DOHH2 (cell line): ENCODE measurements around the gene IQSEC1.

Experiments
- H3F3A ChIP-seq: fragments of 200-600 bp; sonication (generic), shearing (Covaris generic); 2 replicates; pipeline ENCODE4 v1.6.0; 2016; ENCODE audit warnings: antibody characterized with exemption, mild to moderate bottlenecking; ENCODE audit not compliant: control insufficient read depth, insufficient read depth
- H3K27ac ChIP-seq: fragments of 200-600 bp; sonication (generic); 2 replicates; pipeline ENCODE4 v1.5.1; 2014; ENCODE audit warnings: low read depth, mild to moderate bottlenecking, low read length, moderate library complexity
- H3K27me3 ChIP-seq: fragments of 200-600 bp; sonication (generic); 2 replicates; pipeline ENCODE4 v1.6.1; 2014; ENCODE audit warnings: mild to moderate bottlenecking, low read length, mixed read lengths; ENCODE audit not compliant: control insufficient read depth
- H3K36me3 ChIP-seq: fragments of 200-600 bp; sonication (generic); 2 replicates; pipeline ENCODE4 v1.6.1; 2014; ENCODE audit warnings: mild to moderate bottlenecking, low read length, moderate library complexity, mixed read lengths; ENCODE audit not compliant: control insufficient read depth
- H3K4me1 ChIP-seq: fragments of 200-600 bp; sonication (generic); 2 replicates; pipeline ENCODE4 v1.6.1; 2014; ENCODE audit warnings: mild to moderate bottlenecking, low read length, mixed read lengths; ENCODE audit not compliant: control insufficient read depth
- H3K4me2 ChIP-seq: fragments of 200-600 bp; sonication (generic); 2 replicates; pipeline ENCODE4 v1.6.0; 2014; ENCODE audit warnings: mild to moderate bottlenecking, low read length, moderate library complexity
- H3K4me3 ChIP-seq: fragments of 200-600 bp; sonication (generic); 2 replicates; pipeline ENCODE4 v1.5.1; 2014; ENCODE audit warnings: mild to moderate bottlenecking, low read length, mixed read lengths
- H3K79me2 ChIP-seq: fragments of 200-600 bp; sonication (generic); 2 replicates; pipeline ENCODE4 v1.6.1; 2014; ENCODE audit warnings: mild to moderate bottlenecking, low read length, mixed read lengths; ENCODE audit not compliant: control insufficient read depth
- H3K9me2 ChIP-seq: fragments of 200-600 bp; sonication (generic); replicated peaks from 2 replicates; pipeline ENCODE4 v1.6.1; 2014; ENCODE audit warnings: mild to moderate bottlenecking, low read length, mixed read lengths; ENCODE audit not compliant: control insufficient read depth
- H3K9me3 ChIP-seq: fragments of 200-600 bp; sonication (generic); 2 replicates; pipeline ENCODE4 v1.6.1; 2014; ENCODE audit warnings: antibody characterized with exemption, low read length, mixed read lengths; ENCODE audit not compliant: control insufficient read depth, insufficient read depth
- H4K20me1 ChIP-seq: fragments of 200-600 bp; sonication (generic); 2 replicates; pipeline ENCODE4 v1.6.0; 2014; ENCODE audit warnings: low read depth, mild to moderate bottlenecking, antibody characterized with exemption, low read length, moderate library complexity; ENCODE audit not compliant: control insufficient read depth, insufficient read depth
- CTCF ChIP-seq: fragments of 200-600 bp; sonication (generic); IDR thresholded peaks from one replicate; pipeline ENCODE4 v1.5.1; 2014; ENCODE audit warnings: antibody characterized with exemption, mild to moderate bottlenecking, low read depth, low read length; ENCODE audit not compliant: poor library complexity, severe bottlenecking
- EZH2phosphoT487 ChIP-seq: fragments of 200-600 bp; sonication (generic); IDR thresholded peaks from 2 replicates; pipeline ENCODE4 v1.6.1; 2017; ENCODE audit warnings: borderline replicate concordance, mild to moderate bottlenecking, antibody characterized with exemption, low read length, moderate library complexity, mixed read lengths

IQSEC1 gene

GRCh38 chr3:12893247-12893646 is 180.0 kb downstream of the IQSEC1 start:
- TF ChIP-seq EZH2phosphoT487: no peak
- TF ChIP-seq CTCF: no peak
- H3K9me2 ChIP-seq: no peaks in the 10 kb centered on the region
- no peak overlapping the region for H3K27ac ChIP-seq
- no peaks in the 10 kb centered on the region for H3K9me3 ChIP-seq
- H3K79me2 ChIP-seq: no peaks in the 10 kb centered on the region
- H3K27me3 ChIP-seq: peaks cover 23% of the 10 kb centered on the region
- peaks cover 7% of the 10 kb centered on the region for H3K4me1 ChIP-seq
- H3F3A ChIP-seq: no peaks in the 10 kb centered on the region
- H4K20me1 ChIP-seq: no peaks in the 10 kb centered on the region
- no peaks in the 10 kb centered on the region for H3K36me3 ChIP-seq
- H3K4me3 ChIP-seq: no peak overlapping the region
- no peak overlapping the region for H3K4me2 ChIP-seq

GRCh38 chr3:12892840-12893189 is 180.4 kb downstream of the IQSEC1 start:
- Histone ChIP-seq H3K4me3 (no peak overlapping the region), H3K27ac (no peak overlapping the region), H3K4me1 (peaks cover 7% of the 10 kb centered on the region), H3K36me3 (no peaks in the 10 kb centered on the region), H3K9me3 (no peaks in the 10 kb centered on the region), H3K4me2 (no peak overlapping the region), H3K9me2 (no peaks in the 10 kb centered on the region), H3F3A (no peaks in the 10 kb centered on the region), H3K27me3 (peaks cover 27% of the 10 kb centered on the region), H3K79me2 (no peaks in the 10 kb centered on the region), H4K20me1 (no peaks in the 10 kb centered on the region)
- TF ChIP-seq EZH2phosphoT487 (no peak), CTCF (no peak)

GRCh38 chr3:12891985-12892839 is 181.0 kb downstream of the IQSEC1 start:
- no peak overlapping the region for H3K27ac ChIP-seq
- H3K27me3 ChIP-seq: peaks cover 28% of the 10 kb centered on the region
- H3K4me1 ChIP-seq: peaks cover 7% of the 10 kb centered on the region
- H3K9me2 ChIP-seq: no peaks in the 10 kb centered on the region
- H4K20me1 ChIP-seq: no peaks in the 10 kb centered on the region
- no peaks in the 10 kb centered on the region for H3K36me3 ChIP-seq
- H3K4me3 ChIP-seq: no peak overlapping the region
- peak; percentile 94 for TF ChIP-seq CTCF
- no peak for TF ChIP-seq EZH2phosphoT487
- H3F3A ChIP-seq: no peaks in the 10 kb centered on the region
- no peaks in the 10 kb centered on the region for H3K79me2 ChIP-seq
- H3K4me2 ChIP-seq: peak overlapping the region; percentile 31; the same call in 1 of the 2 replicates
- H3K9me3 ChIP-seq: no peaks in the 10 kb centered on the region
